ENCODE results near the gene STAT6. TPM values are rescaled to one million over a fixed set of nuclear protein-coding genes. Genes with fewer than 3 reads are reported as not detected.

The STAT6 gene
- total RNA-seq, 2 experiments from 2014 or later = 188 to 193 TPM

GRCh38 chr12:57141249-57141648 lies 30.1 kb upstream of the STAT6 start:
- Mint-ChIP-seq H3K27ac (no peak overlapping the region), H3K9me3 (no peaks in the 10 kb centered on the region), H3K4me1 (ENCODE audit: low read depth) (peaks cover 6% of the 10 kb centered on the region), H3K4me3 (no peak overlapping the region), H3K36me3 (ENCODE audit: low read depth) (no peaks in the 10 kb centered on the region), H3K27me3 (ENCODE audit: low read depth) (no peaks in the 10 kb centered on the region)
- no peak for DNase-seq
- CTCF ChIA-PET = no interaction called here
- intact Hi-C loops (cut with micrococcal nuclease) = no loop called here

- intact Hi-C loops (cut with micrococcal nuclease) = no loop called here
- Mint-ChIP-seq H3K27ac (no peak overlapping the region), H3K4me3 (no peak overlapping the region), H3K27me3 (ENCODE audit: low read depth) (no peaks in the 10 kb centered on the region), H3K9me3 (no peaks in the 10 kb centered on the region), H3K4me1 (ENCODE audit: low read depth) (peaks cover 6% of the 10 kb centered on the region), H3K36me3 (ENCODE audit: low read depth) (no peaks in the 10 kb centered on the region)
- CTCF ChIA-PET = no interaction called here
- DNase-seq = no peak
Observed at GRCh38 chr12:57139796-57140649, 28.9 kb upstream of the STAT6 start.

- intact Hi-C loops (cut with micrococcal nuclease) = no loop called here
- H3K27ac Mint-ChIP-seq = no peak overlapping the region
- no peak overlapping the region for H3K4me3 Mint-ChIP-seq
- H3K9me3 Mint-ChIP-seq = no peaks in the 10 kb centered on the region
- no peaks in the 10 kb centered on the region for H3K27me3 Mint-ChIP-seq (ENCODE audit: low read depth)
- H3K4me1 Mint-ChIP-seq (ENCODE audit: low read depth) = peaks cover 6% of the 10 kb centered on the region
- CTCF ChIA-PET = interaction anchor here (1.0 to 2.6 kb wide), 2 partner anchors 14 kb away, joined by 3 to 8 read pairs; no protein-coding TSS in a partner anchor
- no peak for DNase-seq
- H3K36me3 Mint-ChIP-seq (ENCODE audit: low read depth) = no peaks in the 10 kb centered on the region
Observed at GRCh38 chr12:57138526-57139272, 27.5 kb upstream of the STAT6 start.

GRCh38 chr12:57135527-57136326 lies 24.6 kb upstream of the STAT6 start:
- intact Hi-C loops (cut with micrococcal nuclease) = no loop called here
- Mint-ChIP-seq H3K4me1 (ENCODE audit: low read depth) (peaks cover 2% of the 10 kb centered on the region), H3K9me3 (no peaks in the 10 kb centered on the region), H3K27ac (no peak overlapping the region), H3K36me3 (ENCODE audit: low read depth) (no peaks in the 10 kb centered on the region), H3K27me3 (ENCODE audit: low read depth) (no peaks in the 10 kb centered on the region), H3K4me3 (no peak overlapping the region)
- CTCF ChIA-PET = interaction anchor here (1.5 to 2.6 kb wide), 2 partner anchors 11 kb away, joined by 6 to 8 read pairs; no protein-coding TSS in a partner anchor
- DNase-seq = no peak

GRCh38 chr12:57134949-57135348 lies 23.8 kb upstream of the STAT6 start:
- no peaks in the 10 kb centered on the region for H3K36me3 Mint-ChIP-seq (ENCODE audit: low read depth)
- CTCF ChIA-PET = interaction anchor here (1.5 kb wide), 1 partner anchor 11 kb away, joined by 6 read pairs; no protein-coding TSS in a partner anchor
- no peak for DNase-seq
- intact Hi-C loops (cut with micrococcal nuclease) = no loop called here
- no peak overlapping the region for H3K27ac Mint-ChIP-seq
- no peaks in the 10 kb centered on the region for H3K9me3 Mint-ChIP-seq
- H3K4me1 Mint-ChIP-seq (ENCODE audit: low read depth) = peaks cover 6% of the 10 kb centered on the region
- H3K4me3 Mint-ChIP-seq = no peak overlapping the region
- no peaks in the 10 kb centered on the region for H3K27me3 Mint-ChIP-seq (ENCODE audit: low read depth)

GRCh38 chr12:57133916-57134315 lies 22.8 kb upstream of the STAT6 start:
- intact Hi-C loops (cut with micrococcal nuclease) = no loop called here
- CTCF ChIA-PET = interaction anchor here (1.1 kb wide), 1 partner anchor 48 kb away, joined by 3 read pairs; no protein-coding TSS in a partner anchor
- Mint-ChIP-seq H3K36me3 (ENCODE audit: low read depth) (no peaks in the 10 kb centered on the region), H3K27ac (no peak overlapping the region), H3K4me3 (no peak overlapping the region), H3K27me3 (ENCODE audit: low read depth) (no peaks in the 10 kb centered on the region), H3K4me1 (ENCODE audit: low read depth) (peaks cover 11% of the 10 kb centered on the region), H3K9me3 (no peaks in the 10 kb centered on the region)
- DNase-seq = no peak

GRCh38 chr12:57133013-57133569 lies 21.9 kb upstream of the STAT6 start:
- H3K27me3 Mint-ChIP-seq (ENCODE audit: low read depth) = no peaks in the 10 kb centered on the region
- no peak overlapping the region for H3K27ac Mint-ChIP-seq
- intact Hi-C loops (cut with micrococcal nuclease) = no loop called here
- no peaks in the 10 kb centered on the region for H3K36me3 Mint-ChIP-seq (ENCODE audit: low read depth)
- H3K4me1 Mint-ChIP-seq (ENCODE audit: low read depth) = peaks cover 11% of the 10 kb centered on the region
- no peak overlapping the region for H3K4me3 Mint-ChIP-seq
- CTCF ChIA-PET = interaction anchor here (1.1 to 2.0 kb wide), 2 partner anchors 9 to 48 kb away, joined by 3 to 9 read pairs; no protein-coding TSS in a partner anchor
- DNase-seq = no peak
- no peaks in the 10 kb centered on the region for H3K9me3 Mint-ChIP-seq

GRCh38 chr12:57131896-57132744 lies 21.0 kb upstream of the STAT6 start:
- Mint-ChIP-seq H3K4me3 (no peak overlapping the region), H3K27ac (no peak overlapping the region), H3K4me1 (ENCODE audit: low read depth) (peaks cover 11% of the 10 kb centered on the region), H3K36me3 (ENCODE audit: low read depth) (no peaks in the 10 kb centered on the region), H3K27me3 (ENCODE audit: low read depth) (no peaks in the 10 kb centered on the region), H3K9me3 (no peaks in the 10 kb centered on the region)
- DNase-seq = no peak
- CTCF ChIA-PET = interaction anchor here (0.6 to 14.5 kb wide), 3 partner anchors 8 to 50 kb away, joined by 3 to 252 read pairs (median 9); no protein-coding TSS in a partner anchor
- intact Hi-C loops (cut with micrococcal nuclease) = no loop called here

GRCh38 chr12:57130941-57131340 lies 19.8 kb upstream of the STAT6 start:
- CTCF ChIA-PET = interaction anchor here (0.6 to 14.5 kb wide), 3 partner anchors 19 to 50 kb away, joined by 3 to 252 read pairs (median 4); no protein-coding TSS in a partner anchor
- Mint-ChIP-seq H3K36me3 (ENCODE audit: low read depth) (no peaks in the 10 kb centered on the region), H3K9me3 (no peaks in the 10 kb centered on the region), H3K27me3 (ENCODE audit: low read depth) (no peaks in the 10 kb centered on the region), H3K27ac (no peak overlapping the region), H3K4me1 (ENCODE audit: low read depth) (peaks cover 11% of the 10 kb centered on the region), H3K4me3 (no peak overlapping the region)
- peak; percentile 12 for DNase-seq
- intact Hi-C loops (cut with micrococcal nuclease) = no loop called here

- Mint-ChIP-seq H3K4me3 (peak overlapping the region; percentile 10), H3K27ac (no peak overlapping the region), H3K9me3 (no peaks in the 10 kb centered on the region), H3K36me3 (ENCODE audit: low read depth) (no peaks in the 10 kb centered on the region), H3K27me3 (ENCODE audit: low read depth) (no peaks in the 10 kb centered on the region), H3K4me1 (ENCODE audit: low read depth) (peaks cover 11% of the 10 kb centered on the region)
- CTCF ChIA-PET = interaction anchor here (1.1 to 14.5 kb wide), 3 partner anchors 18 to 100 kb away, joined by 3 to 252 read pairs (median 3); partner anchors contain the start of gene SHMT2
- no peak for DNase-seq
- intact Hi-C loops (cut with micrococcal nuclease) = no loop called here
Observed at GRCh38 chr12:57129889-57130288, 18.7 kb upstream of the STAT6 start.

GRCh38 chr12:57129321-57129842 lies 18.2 kb upstream of the STAT6 start:
- Mint-ChIP-seq H3K4me3 (peak overlapping the region; percentile 10), H3K36me3 (ENCODE audit: low read depth) (no peaks in the 10 kb centered on the region), H3K4me1 (ENCODE audit: low read depth) (peaks cover 11% of the 10 kb centered on the region), H3K27me3 (ENCODE audit: low read depth) (no peaks in the 10 kb centered on the region), H3K27ac (no peak overlapping the region), H3K9me3 (no peaks in the 10 kb centered on the region)
- CTCF ChIA-PET = interaction anchor here (1.1 to 14.5 kb wide), 3 partner anchors 18 to 101 kb away, joined by 3 to 252 read pairs (median 3); partner anchors contain the start of gene SHMT2
- intact Hi-C loops (cut with micrococcal nuclease) = no loop called here
- DNase-seq = no peak

Measured in activated naive CD4-positive, alpha-beta T cell treated with anti-CD3 and anti-CD28 coated beads for 36 hours (primary cell).